ENCODE measurements around the gene ATOH8. TPM values are rescaled to one million over a fixed set of nuclear protein-coding genes. Genes with fewer than 3 reads are reported as not detected.

The ATOH8 gene
- polyA plus RNA-seq, 1 donor (not counting 4 experiments of a cell fraction or from before 2014, with no cell fraction given): not detected

GRCh38 chr2:85786865-85787264 is 33.1 kb downstream of the ATOH8 start:
- no peak overlapping the region for H3K27ac ChIP-seq (ENCODE audit: control insufficient read depth, insufficient read depth, low read length)
- no peak overlapping the region for H2AFZ ChIP-seq (ENCODE audit: control insufficient read depth, low read length)
- no peaks in the 10 kb centered on the region for H3K4me1 ChIP-seq (ENCODE audit: control insufficient read depth, extremely low read depth, insufficient read depth, low read length)
- H3K9me1 ChIP-seq (ENCODE audit: control insufficient read depth, extremely low read depth, insufficient read depth, low read length): no peaks in the 10 kb centered on the region
- DNase-seq (ENCODE audit: low read depth, low spot score) (no peak), FAIRE-seq (no peak)
- no peaks in the 10 kb centered on the region for H4K20me1 ChIP-seq (ENCODE audit: control insufficient read depth, extremely low read depth, insufficient read depth, low read length)
- H3K9ac ChIP-seq (ENCODE audit: control insufficient read depth, extremely low read depth, insufficient read depth, low read length): no peak overlapping the region
- H3K4me2 ChIP-seq (ENCODE audit: control insufficient read depth, extremely low read depth, insufficient read depth, low read depth, low read length): no peak overlapping the region
- H3K4me3 ChIP-seq (ENCODE audit: control insufficient read depth in 2 of 3, extremely low read depth in 1 of 3, insufficient read depth in 2 of 3, low read depth in 1 of 3, low read length in 3 of 3): no peak overlapping the region
- H3K27me3 ChIP-seq (ENCODE audit: control insufficient read depth, extremely low read depth, insufficient read depth, low read length): peaks cover 34% of the 10 kb centered on the region
- no peaks in the 10 kb centered on the region for H3K79me2 ChIP-seq (ENCODE audit: control insufficient read depth, insufficient read depth, low read length)
- dilution Hi-C loops (cut with MboI; ENCODE audit: extremely low pct_ligation_motif_present, low sequenced_read_pairs): no loop called here
- H3K36me3 ChIP-seq (ENCODE audit: control insufficient read depth in 2 of 2, extremely low read depth in 1 of 2, insufficient read depth in 2 of 2, low read length in 2 of 2): no peaks in the 10 kb centered on the region
- H3K9me3 ChIP-seq (ENCODE audit: control insufficient read depth, low read depth, low read length): no peaks in the 10 kb centered on the region
- TF ChIP-seq EZH2 (IDR thresholded peaks at IDR 0.05; ENCODE audit: low read length): no peak
- TF ChIP-seq, protein P1, sequence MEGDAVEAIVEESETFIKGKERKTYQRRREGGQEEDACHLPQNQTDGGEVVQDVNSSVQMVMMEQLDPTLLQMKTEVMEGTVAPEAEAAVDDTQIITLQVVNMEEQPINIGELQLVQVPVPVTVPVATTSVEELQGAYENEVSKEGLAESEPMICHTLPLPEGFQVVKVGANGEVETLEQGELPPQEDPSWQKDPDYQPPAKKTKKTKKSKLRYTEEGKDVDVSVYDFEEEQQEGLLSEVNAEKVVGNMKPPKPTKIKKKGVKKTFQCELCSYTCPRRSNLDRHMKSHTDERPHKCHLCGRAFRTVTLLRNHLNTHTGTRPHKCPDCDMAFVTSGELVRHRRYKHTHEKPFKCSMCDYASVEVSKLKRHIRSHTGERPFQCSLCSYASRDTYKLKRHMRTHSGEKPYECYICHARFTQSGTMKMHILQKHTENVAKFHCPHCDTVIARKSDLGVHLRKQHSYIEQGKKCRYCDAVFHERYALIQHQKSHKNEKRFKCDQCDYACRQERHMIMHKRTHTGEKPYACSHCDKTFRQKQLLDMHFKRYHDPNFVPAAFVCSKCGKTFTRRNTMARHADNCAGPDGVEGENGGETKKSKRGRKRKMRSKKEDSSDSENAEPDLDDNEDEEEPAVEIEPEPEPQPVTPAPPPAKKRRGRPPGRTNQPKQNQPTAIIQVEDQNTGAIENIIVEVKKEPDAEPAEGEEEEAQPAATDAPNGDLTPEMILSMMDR (optimal IDR thresholded peaks at IDR 0.05 in 1 of 3, IDR thresholded peaks at IDR 0.05 in 1 of 3, conservative IDR thresholded peaks at IDR 0.05 in 1 of 3; ENCODE audit: extremely low read depth in 1 of 3, insufficient read depth in 2 of 3, low read length in 3 of 3): no peak

- Histone ChIP-seq H3K79me2 (ENCODE audit: control insufficient read depth, insufficient read depth, low read length) (no peaks in the 10 kb centered on the region), H3K9ac (ENCODE audit: control insufficient read depth, extremely low read depth, insufficient read depth, low read length) (no peak overlapping the region), H3K27me3 (ENCODE audit: control insufficient read depth, extremely low read depth, insufficient read depth, low read length) (peaks cover 37% of the 10 kb centered on the region), H3K9me3 (ENCODE audit: control insufficient read depth, low read depth, low read length) (no peaks in the 10 kb centered on the region), H3K36me3 (ENCODE audit: control insufficient read depth in 2 of 2, extremely low read depth in 1 of 2, insufficient read depth in 2 of 2, low read length in 2 of 2) (no peaks in the 10 kb centered on the region), H2AFZ (ENCODE audit: control insufficient read depth, low read length) (no peak overlapping the region), H3K27ac (ENCODE audit: control insufficient read depth, insufficient read depth, low read length) (no peak overlapping the region), H3K9me1 (ENCODE audit: control insufficient read depth, extremely low read depth, insufficient read depth, low read length) (no peaks in the 10 kb centered on the region), H3K4me1 (ENCODE audit: control insufficient read depth, extremely low read depth, insufficient read depth, low read length) (peaks cover 2% of the 10 kb centered on the region), H4K20me1 (ENCODE audit: control insufficient read depth, extremely low read depth, insufficient read depth, low read length) (no peaks in the 10 kb centered on the region), H3K4me3 (ENCODE audit: control insufficient read depth in 2 of 3, extremely low read depth in 1 of 3, insufficient read depth in 2 of 3, low read depth in 1 of 3, low read length in 3 of 3) (no peak overlapping the region), H3K4me2 (ENCODE audit: control insufficient read depth, extremely low read depth, insufficient read depth, low read depth, low read length) (no peak overlapping the region)
- no peak for DNase-seq (ENCODE audit: low read depth, low spot score)
- no peak for FAIRE-seq
- no peak for TF ChIP-seq EZH2 (IDR thresholded peaks at IDR 0.05; ENCODE audit: low read length)
- TF ChIP-seq, protein P1 (optimal IDR thresholded peaks at IDR 0.05 in 1 of 3, IDR thresholded peaks at IDR 0.05 in 1 of 3, conservative IDR thresholded peaks at IDR 0.05 in 1 of 3; ENCODE audit: extremely low read depth in 1 of 3, insufficient read depth in 2 of 3, low read length in 3 of 3): no peak
- dilution Hi-C loops (cut with MboI; ENCODE audit: extremely low pct_ligation_motif_present, low sequenced_read_pairs): no loop called here
Observed at GRCh38 chr2:85787282-85787980, 33.6 kb downstream of the ATOH8 start.
